Measurements from ENCODE around the gene PYGM. TPM values are rescaled to one million over a fixed set of nuclear protein-coding genes. Genes with fewer than 3 reads are reported as not detected.

Gene PYGM
- total RNA-seq, 1 experiment from 2014 or later: 3.6 TPM

- Histone ChIP-seq H4K20me1 (ENCODE audit: control insufficient read depth, insufficient read depth, insufficient read length) (peaks cover 3% of the 10 kb centered on the region), H2BK12ac (ENCODE audit: insufficient read length, low read depth, low read length) (no peak overlapping the region), H3K4me2 (ENCODE audit: insufficient read depth, insufficient read length, low read length) (no peak overlapping the region), H4K5ac (ENCODE audit: insufficient read length, low read depth, low read length) (no peak overlapping the region), H3K18ac (ENCODE audit: insufficient read length, low read depth, low read length) (no peak overlapping the region), H3K4ac (ENCODE audit: low read depth, low read length) (no peak overlapping the region), H2AFZ (ENCODE audit: low read length) (no peak overlapping the region), H3K14ac (ENCODE audit: insufficient read depth, low read length) (no peak overlapping the region), H3T11ph (ENCODE audit: low read length) (no peak overlapping the region), H3K27me3 (ENCODE audit: insufficient read depth, low read length) (no peaks in the 10 kb centered on the region), H4K91ac (ENCODE audit: insufficient read length, low read depth, low read length) (no peak overlapping the region), H3K56ac (ENCODE audit: insufficient read length, low read depth, low read length) (no peak overlapping the region), H2BK5ac (ENCODE audit: insufficient read length, low read length) (no peak overlapping the region), H3K27ac (ENCODE audit: insufficient read length, low read depth, low read length) (no peak overlapping the region), H3K23ac (ENCODE audit: insufficient read length, low read depth, low read length) (no peak overlapping the region), H3K23me2 (ENCODE audit: insufficient read length, low read depth, low read length, poor library complexity, severe bottlenecking) (no peaks in the 10 kb centered on the region), H2BK15ac (ENCODE audit: low read depth, low read length) (no peak overlapping the region), H3K9me3 (ENCODE audit: control insufficient read depth, low read depth, low read length) (no peaks in the 10 kb centered on the region), H3K4me1 (ENCODE audit: insufficient read depth, low read length) (no peaks in the 10 kb centered on the region), H3K79me2 (ENCODE audit: insufficient read depth, low read length) (peaks cover 25% of the 10 kb centered on the region), H2BK20ac (ENCODE audit: low read depth, low read length, poor library complexity, severe bottlenecking) (no peak overlapping the region), H4K8ac (replicated peaks; ENCODE audit: insufficient read length, low read depth, low read length) (no peak overlapping the region), H3K9ac (ENCODE audit: extremely low read depth, insufficient read length, low read length) (no peak overlapping the region), H2BK120ac (ENCODE audit: low read depth, low read length, poor library complexity, severe bottlenecking) (no peak overlapping the region), H2AK5ac (ENCODE audit: insufficient read length, low read length) (no peak overlapping the region), H3K79me1 (ENCODE audit: insufficient read depth, low read depth, low read length, poor library complexity, severe bottlenecking) (peaks cover 7% of the 10 kb centered on the region)
- Mint-ChIP-seq H3K4me3 (no peak overlapping the region), H3K27ac (peak overlapping the region in 1 of 3 experiments; percentile 86; a peak in 2 of 7 replicates), H3K36me3 (ENCODE audit: insufficient read depth in 1 of 3, low read depth in 3 of 3) (peaks cover 91 to 100% (median 100%) of the 10 kb centered on the region in 3 experiments), H3K9me3 (no peaks in the 10 kb centered on the region; a peak in 1 of 5 replicates), H3K4me1 (peaks cover 29 to 34% of the 10 kb centered on the region in 2 experiments), H3K27me3 (ENCODE audit: low read depth) (no peaks in the 10 kb centered on the region)
- DNase-seq: no peak
- TF ChIP-seq, protein P1, sequence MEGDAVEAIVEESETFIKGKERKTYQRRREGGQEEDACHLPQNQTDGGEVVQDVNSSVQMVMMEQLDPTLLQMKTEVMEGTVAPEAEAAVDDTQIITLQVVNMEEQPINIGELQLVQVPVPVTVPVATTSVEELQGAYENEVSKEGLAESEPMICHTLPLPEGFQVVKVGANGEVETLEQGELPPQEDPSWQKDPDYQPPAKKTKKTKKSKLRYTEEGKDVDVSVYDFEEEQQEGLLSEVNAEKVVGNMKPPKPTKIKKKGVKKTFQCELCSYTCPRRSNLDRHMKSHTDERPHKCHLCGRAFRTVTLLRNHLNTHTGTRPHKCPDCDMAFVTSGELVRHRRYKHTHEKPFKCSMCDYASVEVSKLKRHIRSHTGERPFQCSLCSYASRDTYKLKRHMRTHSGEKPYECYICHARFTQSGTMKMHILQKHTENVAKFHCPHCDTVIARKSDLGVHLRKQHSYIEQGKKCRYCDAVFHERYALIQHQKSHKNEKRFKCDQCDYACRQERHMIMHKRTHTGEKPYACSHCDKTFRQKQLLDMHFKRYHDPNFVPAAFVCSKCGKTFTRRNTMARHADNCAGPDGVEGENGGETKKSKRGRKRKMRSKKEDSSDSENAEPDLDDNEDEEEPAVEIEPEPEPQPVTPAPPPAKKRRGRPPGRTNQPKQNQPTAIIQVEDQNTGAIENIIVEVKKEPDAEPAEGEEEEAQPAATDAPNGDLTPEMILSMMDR (conservative IDR thresholded peaks at IDR 0.05): no peak
- 100% methylated on average over 1 of the region's 3 CpGs for WGBS (ENCODE audit: extremely low coverage, insufficient read length, low lambda C conversion rate)
These were observed 12.7 kb upstream of the PYGM start for GRCh38 chr11:64772303-64773018.

Measured in H9 (cell line).